HG02852 (cell line): ENCODE data around the gene M1AP.

Experiments
- ATAC-seq: cut with Tn5 transposase; IDR thresholded peaks from one replicate; pipeline ENCODE4 v1.9.1; 2021; ENCODE audit warnings: mild to moderate bottlenecking, moderate library complexity; ENCODE audit not compliant: unreplicated experiment

Gene M1AP

DNA sequence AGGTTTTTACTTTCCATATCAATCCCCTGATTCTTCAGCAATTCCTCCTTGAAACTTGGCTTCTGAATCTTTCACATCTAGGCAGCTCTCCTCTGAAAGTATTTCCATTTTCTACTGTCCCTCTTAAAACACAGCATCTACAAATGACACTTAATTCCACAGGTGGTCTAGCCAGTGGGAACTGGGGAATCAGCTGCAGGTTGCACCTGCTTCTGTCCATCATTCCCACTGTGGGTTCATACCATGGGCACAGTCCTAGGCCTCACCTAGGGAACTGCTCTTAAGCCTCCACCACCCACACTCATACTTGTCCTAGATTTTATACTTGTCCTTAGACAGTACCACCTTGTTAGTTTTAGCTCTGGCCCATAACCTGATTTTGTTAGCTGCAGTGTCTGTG is 96.6 kb downstream of the M1AP start:
- ATAC-seq, result no peak

DNA sequence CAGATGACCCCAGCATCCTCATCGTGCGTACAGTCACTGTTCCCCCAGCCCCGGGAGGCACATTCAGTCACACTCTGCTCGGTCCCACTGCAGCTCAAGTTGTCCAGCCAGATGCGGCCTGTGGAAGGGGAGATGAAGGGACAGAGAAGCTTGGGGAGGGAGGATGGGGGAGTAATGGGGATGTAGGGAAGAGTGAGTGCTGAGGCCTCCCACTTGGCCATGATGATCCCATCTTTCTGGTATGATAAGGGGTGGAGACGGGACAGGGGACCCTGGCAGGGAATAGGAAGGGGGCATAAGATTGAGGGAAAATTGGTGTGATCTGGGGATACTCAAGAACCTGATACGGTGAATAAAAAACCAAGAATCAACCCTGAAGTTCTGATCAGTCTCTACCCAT is 97.9 kb downstream of the M1AP start:
- ATAC-seq, result no peak

DNA sequence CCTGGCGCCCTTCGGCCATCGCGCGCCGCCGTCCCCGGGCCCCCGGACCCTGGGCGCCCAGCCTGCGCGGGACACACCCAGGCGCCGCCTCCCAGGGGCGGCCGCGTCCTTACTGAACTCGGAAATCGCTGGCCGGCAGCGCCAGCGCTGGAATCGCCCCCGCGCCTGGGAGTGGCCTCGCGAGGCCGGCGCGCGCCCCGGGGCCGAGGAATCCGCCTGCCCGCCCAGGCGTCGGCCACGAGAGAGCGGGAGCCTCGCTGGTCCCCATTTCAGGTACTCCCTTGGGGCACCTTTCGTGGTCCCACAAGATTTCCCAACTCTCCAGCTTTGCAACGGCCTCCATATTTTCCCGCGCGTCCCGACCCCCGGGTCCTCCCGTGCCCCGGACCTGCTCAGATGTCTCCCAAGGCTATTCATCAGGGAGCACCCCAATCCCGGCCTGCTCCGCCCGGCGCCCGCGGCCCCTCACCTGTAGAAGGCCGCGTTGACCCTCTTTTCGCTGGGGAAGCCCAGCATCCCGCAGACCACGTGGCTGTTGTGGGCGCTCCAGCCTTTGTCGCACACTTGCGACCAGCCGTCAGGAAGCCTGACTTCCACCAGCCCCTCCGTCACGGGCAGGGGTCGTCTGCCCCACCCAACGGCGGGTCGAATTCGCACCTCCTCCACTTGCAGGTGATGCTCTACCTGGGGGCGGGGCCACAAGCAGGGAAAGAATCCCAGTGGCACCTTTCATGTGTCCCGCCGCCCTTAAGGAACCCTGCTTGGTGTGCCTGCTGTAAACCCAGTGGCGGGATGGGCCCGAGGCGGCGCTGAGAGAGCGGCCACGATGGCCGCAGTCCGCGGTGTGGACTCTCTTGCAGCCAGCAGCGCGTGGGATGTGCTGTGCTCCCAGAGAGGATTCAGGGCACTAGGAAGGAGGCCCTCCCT is 99.0 kb downstream of the M1AP start:
- ATAC-seq, result no peak

GRCh38 chr2:74548285-74548899 is 99.7 kb downstream of the M1AP start:
- ATAC-seq, result no peak

DNA sequence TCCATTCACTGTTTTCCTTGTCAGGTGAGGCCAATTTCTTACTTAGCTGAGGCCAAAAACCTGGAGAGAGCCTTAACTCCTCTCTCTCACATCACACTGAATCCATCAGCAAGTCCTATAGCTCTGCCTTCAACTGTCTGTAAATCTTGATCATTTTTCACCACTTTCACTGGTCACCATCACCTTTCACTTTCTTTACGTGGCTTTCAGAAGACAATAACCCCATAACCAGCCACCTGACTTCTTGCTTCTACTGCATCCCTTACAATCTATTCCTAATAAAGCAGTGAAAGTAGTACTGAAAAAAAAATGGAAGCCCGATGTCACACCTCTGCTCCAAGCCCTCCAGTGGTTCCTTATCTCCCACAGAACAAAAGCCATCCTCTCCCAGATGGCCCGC is 102.1 kb downstream of the M1AP start:
- no peak for ATAC-seq

- no peak for ATAC-seq
These were observed 103.5 kb downstream of the M1AP start for GRCh38 chr2:74544634-74545033.

GRCh38 chr2:74542978-74543377 is 105.2 kb downstream of the M1AP start:
- ATAC-seq, result no peak

GRCh38 chr2:74540291-74540690 is 107.8 kb downstream of the M1AP start:
- ATAC-seq, result no peak

DNA sequence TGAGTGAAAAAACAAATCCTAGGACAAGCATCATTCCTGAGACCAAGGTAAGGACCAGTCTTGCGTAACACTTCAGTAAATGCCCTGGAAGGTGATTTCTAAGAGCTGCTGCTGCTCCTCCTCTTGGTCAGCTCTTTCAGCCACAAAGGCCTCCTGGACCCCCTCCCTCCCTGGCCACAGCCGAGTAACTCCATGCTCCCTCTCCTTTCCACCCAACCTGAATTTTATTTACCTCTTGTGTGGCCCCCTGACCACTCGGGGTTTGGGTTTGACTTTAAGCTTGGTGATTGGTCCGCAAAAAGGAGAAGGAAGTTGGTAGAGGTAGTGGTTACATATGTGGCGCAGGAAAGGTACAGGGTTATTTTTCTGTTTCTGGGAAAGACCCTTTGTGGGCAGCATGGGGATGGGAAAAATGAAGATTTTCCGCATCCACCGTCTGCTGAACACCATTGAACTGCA is 109.2 kb downstream of the M1AP start:
- ATAC-seq, result no peak

DNA sequence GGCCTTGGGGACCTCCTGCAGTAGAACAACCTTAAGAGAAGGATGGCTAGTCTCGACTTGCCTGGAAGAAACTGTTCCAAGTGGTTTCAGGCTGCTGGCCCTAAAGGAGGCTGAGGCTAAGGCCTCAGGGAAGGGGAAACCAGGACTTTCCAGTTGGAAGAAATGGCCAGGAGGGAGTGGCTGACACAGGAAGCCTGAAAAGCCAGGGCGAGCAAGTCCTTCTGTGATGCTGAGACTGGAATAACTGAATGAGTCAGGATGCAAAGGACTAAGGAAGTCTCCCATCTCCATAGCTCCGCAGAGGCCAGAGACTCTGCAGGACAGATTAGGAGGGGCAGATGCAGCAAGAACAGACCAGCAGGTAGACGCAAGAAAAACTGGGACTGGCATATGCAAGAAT is 111.0 kb downstream of the M1AP start:
- ATAC-seq, result no peak

DNA sequence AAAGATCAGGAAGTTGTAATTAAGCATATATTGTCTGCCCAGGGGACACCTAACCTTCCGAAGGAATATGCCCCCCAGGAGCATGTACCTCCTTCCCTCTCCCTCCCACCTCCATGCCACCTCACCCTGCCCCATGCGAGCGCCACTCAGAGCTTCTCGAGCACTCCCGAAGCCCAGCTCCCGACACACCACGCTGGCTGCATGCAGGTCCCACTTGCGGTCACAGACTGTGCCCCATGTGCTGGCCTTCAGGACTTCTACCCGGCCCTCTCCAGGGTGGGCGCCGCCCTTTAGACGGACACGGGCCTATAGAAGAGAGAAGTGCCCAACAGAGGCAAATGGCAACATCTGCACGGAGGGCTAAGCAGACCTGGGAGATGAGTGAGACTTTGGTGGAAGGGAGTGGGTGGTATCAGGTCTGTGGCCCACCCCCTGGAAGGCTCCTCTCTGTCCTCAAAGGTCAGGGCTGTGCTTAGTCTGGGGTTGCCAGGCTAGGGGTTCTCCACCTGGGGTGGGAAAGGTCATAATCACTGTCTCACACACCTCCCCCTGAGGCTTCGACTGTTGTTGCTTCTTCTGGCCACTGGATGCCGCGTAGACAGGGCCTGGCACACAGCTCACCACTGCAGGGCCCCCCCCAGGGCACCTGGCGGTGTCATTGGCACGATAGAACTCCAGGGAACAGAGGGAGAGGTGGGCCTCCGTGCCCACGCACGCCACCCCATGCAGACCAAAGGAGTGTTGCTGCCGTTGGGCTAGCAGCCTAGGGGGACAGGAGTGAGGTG is 111.8 kb downstream of the M1AP start:
- no peak for ATAC-seq

DNA sequence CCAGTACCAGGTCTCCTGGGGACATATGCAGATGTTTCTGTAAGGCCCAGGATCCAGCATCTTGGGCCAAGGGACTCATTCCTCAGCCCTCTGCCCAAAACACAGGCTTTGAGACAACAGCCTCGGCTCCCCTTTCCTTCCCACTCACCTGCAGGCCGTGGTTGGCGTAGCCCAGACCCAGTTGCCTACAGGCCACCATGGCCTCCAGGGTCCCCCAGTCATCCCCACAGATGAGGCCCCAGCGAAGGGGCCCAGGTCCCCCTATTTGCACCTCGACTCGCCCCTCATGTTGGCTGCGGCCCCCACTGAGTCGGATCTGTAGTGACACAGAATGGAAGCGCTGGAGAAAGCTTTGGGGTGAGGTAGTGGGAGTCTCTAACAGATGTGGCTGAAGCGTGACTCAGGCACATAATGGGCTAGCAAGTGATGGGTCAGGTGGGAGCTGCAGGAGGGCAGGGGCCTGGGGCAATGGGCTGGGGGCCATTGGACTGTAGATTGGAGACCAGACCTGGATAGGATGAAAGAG is 112.6 kb downstream of the M1AP start:
- no peak for ATAC-seq

DNA sequence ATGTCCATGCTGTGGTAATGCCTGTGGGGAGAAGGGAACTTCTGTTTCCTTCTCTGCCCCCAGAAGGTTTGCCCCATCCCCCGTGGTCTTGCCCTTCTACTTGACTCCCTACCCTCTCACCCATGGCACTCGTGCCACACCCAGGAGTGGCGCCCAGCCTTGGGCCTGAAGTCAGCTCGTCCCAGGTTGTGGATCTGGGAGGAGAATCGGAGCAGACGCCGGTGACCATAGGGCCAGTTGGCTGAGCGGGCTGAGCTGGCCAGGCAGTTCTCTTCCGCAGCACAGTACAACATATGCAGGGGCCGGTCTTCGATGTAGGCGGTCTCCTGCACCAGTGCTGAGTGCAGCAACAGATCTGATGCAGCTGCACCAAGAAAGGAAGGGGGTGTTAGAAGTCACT is 113.7 kb downstream of the M1AP start:
- ATAC-seq, result no peak

- no peak for ATAC-seq
These were observed 114.7 kb downstream of the M1AP start for GRCh38 chr2:74533464-74533863.

- no peak for ATAC-seq
These were observed 115.9 kb downstream of the M1AP start for GRCh38 chr2:74532222-74532621.

- ATAC-seq, result no peak
These were observed 116.5 kb downstream of the M1AP start for GRCh38 chr2:74531666-74532065.

GRCh38 chr2:74530239-74531187 is 117.6 kb downstream of the M1AP start:
- peak; percentile 34 for ATAC-seq

GRCh38 chr2:74529357-74530238 is 118.5 kb downstream of the M1AP start, which contains the start of the genes AUP1 and HTRA2:
AUP1 (minus strand) TSS chr2:74529706; CDS start chr2:74529629, 77 bp downstream.
HTRA2 (plus strand) TSS chr2:74529933; CDS start chr2:74530007, 74 bp downstream.
- peak; percentile 79 for ATAC-seq
